Activated naive CD4-positive, alpha-beta T cell treated with anti-CD3 and anti-CD28 coated beads for 36 hours (primary cell): ENCODE measurements around the gene MAGEA12. TPM values are rescaled to one million over a fixed set of nuclear protein-coding genes. Genes with fewer than 3 reads are reported as not detected.
"Not testable (repeated sequence)": the region's sequence is repeated elsewhere in the genome, so short reads cannot be mapped to it uniquely, and the experiment has no call there.

Source experiments
- CTCF ChIA-PET: fragments of 350-600 bp; sonication (Branson Sonifier 250); formaldehyde crosslinking; loops from one replicate; lab custom pipeline; 2021; ENCODE audit warnings: antibody characterized with exemption; lab: Charles Lee
- DNase-seq: peaks from one replicate; pipeline ENCODE4 v3.0.0-alpha.2; 2020
- H3K27ac Mint-ChIP-seq: one replicate; pipeline ENCODE4 v1.8.0; 2021; ENCODE audit warnings: mild to moderate bottlenecking, mixed read lengths
- H3K27me3 Mint-ChIP-seq: one replicate; pipeline ENCODE4 v1.8.0; 2021; ENCODE audit warnings: low read depth, mixed read lengths
- H3K36me3 Mint-ChIP-seq: one replicate; pipeline ENCODE4 v1.8.0; 2021; ENCODE audit warnings: low read depth, mixed read lengths
- H3K4me1 Mint-ChIP-seq: one replicate; pipeline ENCODE4 v1.8.0; 2021; ENCODE audit warnings: low read depth, mixed read lengths
- H3K4me3 Mint-ChIP-seq: one replicate; pipeline ENCODE4 v1.8.0; 2021; ENCODE audit warnings: mild to moderate bottlenecking, moderate library complexity, mixed read lengths
- H3K9me3 Mint-ChIP-seq: one replicate; pipeline ENCODE4 v1.8.0; 2021; ENCODE audit warnings: mixed read lengths
- intact Hi-C: fragments of 100-400 bp; cut with micrococcal nuclease; formaldehyde crosslinking; loops from one replicate; pipeline ENCODE4 v1.15.1; 2023
- total RNA-seq, 2 experiments: library from RNA; stranded (reverse); gene quantifications; one replicate each; pipeline ENCODE4 v1.2.3, GENCODE V29; 2021

MAGEA12 gene
- total RNA-seq = not detected

GRCh38 chrX:152733261-152733975 is at the start of gene MAGEA12, which contains the start of gene CSAG1:
MAGEA12 (plus strand) TSS chrX:152733757; CDS start chrX:152736162, 2,405 bp downstream.
CSAG1 (minus strand) TSS chrX:152733721; CDS start chrX:152732460, 1,261 bp downstream.
- H3K36me3 Mint-ChIP-seq = no peaks in the 10 kb centered on the region
- no peak for DNase-seq
- no peaks in the 10 kb centered on the region for H3K4me1 Mint-ChIP-seq
- no peak within 1 kb of the TSS for H3K27ac Mint-ChIP-seq
- intact Hi-C loops = no loop called here
- H3K9me3 Mint-ChIP-seq = no peaks in the 10 kb centered on the region
- CTCF ChIA-PET = no interaction called here
- no peaks in the 10 kb centered on the region for H3K27me3 Mint-ChIP-seq
- no peak within 1 kb of the TSS for H3K4me3 Mint-ChIP-seq

GRCh38 chrX:152697952-152698931 is 35.3 kb upstream of the MAGEA12 start, which contains the start of gene MAGEA3:
MAGEA3 (plus strand) TSS chrX:152698794; CDS start chrX:152700833, 2,039 bp downstream.
- intact Hi-C loops, DNase-seq, H3K27me3 Mint-ChIP-seq, H3K27ac Mint-ChIP-seq, H3K9me3 Mint-ChIP-seq, H3K36me3 Mint-ChIP-seq, H3K4me1 Mint-ChIP-seq, H3K4me3 Mint-ChIP-seq, CTCF ChIA-PET: not testable (repeated sequence)

- CTCF ChIA-PET, H3K27me3 Mint-ChIP-seq, H3K27ac Mint-ChIP-seq, DNase-seq, H3K9me3 Mint-ChIP-seq, H3K4me1 Mint-ChIP-seq, H3K36me3 Mint-ChIP-seq, H3K4me3 Mint-ChIP-seq, intact Hi-C loops: not testable (repeated sequence)
Measured at GRCh38 chrX:152700390-152700789, 33.2 kb upstream of the MAGEA12 start.

- H3K27ac Mint-ChIP-seq, CTCF ChIA-PET, H3K9me3 Mint-ChIP-seq, H3K4me1 Mint-ChIP-seq, intact Hi-C loops, H3K27me3 Mint-ChIP-seq, H3K36me3 Mint-ChIP-seq, H3K4me3 Mint-ChIP-seq, DNase-seq: not testable (repeated sequence)
Measured at GRCh38 chrX:152706500-152706899, 27.1 kb upstream of the MAGEA12 start.

- CTCF ChIA-PET, H3K4me1 Mint-ChIP-seq, DNase-seq, H3K9me3 Mint-ChIP-seq, H3K27me3 Mint-ChIP-seq, intact Hi-C loops, H3K27ac Mint-ChIP-seq, H3K4me3 Mint-ChIP-seq, H3K36me3 Mint-ChIP-seq: not testable (repeated sequence)
Measured at GRCh38 chrX:152709173-152709572, 24.4 kb upstream of the MAGEA12 start, which contains the start of gene CSAG2. CSAG2 (minus strand) TSS chrX:152709273; CDS start chrX:152709112, 161 bp downstream.

- H3K4me1 Mint-ChIP-seq, H3K4me3 Mint-ChIP-seq, H3K27me3 Mint-ChIP-seq, intact Hi-C loops, CTCF ChIA-PET, H3K9me3 Mint-ChIP-seq, DNase-seq, H3K27ac Mint-ChIP-seq, H3K36me3 Mint-ChIP-seq: not testable (repeated sequence)
Measured at GRCh38 chrX:152713195-152713594, 20.4 kb upstream of the MAGEA12 start.

GRCh38 chrX:152713815-152714787 is 19.5 kb upstream of the MAGEA12 start, which contains the start of gene MAGEA2B:
MAGEA2B (plus strand) TSS chrX:152714628; CDS start chrX:152717107, 2,479 bp downstream.
- not testable (repeated sequence) for H3K4me3 Mint-ChIP-seq, H3K36me3 Mint-ChIP-seq, H3K4me1 Mint-ChIP-seq

GRCh38 chrX:152725409-152725808 is 8.1 kb upstream of the MAGEA12 start:
- intact Hi-C loops = no loop called here
- CTCF ChIA-PET = no interaction called here
- no peaks in the 10 kb centered on the region for H3K4me1 Mint-ChIP-seq
- H3K27me3 Mint-ChIP-seq = no peaks in the 10 kb centered on the region
- H3K36me3 Mint-ChIP-seq = no peaks in the 10 kb centered on the region
- H3K4me3 Mint-ChIP-seq = no peak overlapping the region
- H3K9me3 Mint-ChIP-seq = no peaks in the 10 kb centered on the region
- no peak for DNase-seq
- no peak overlapping the region for H3K27ac Mint-ChIP-seq

More at GRCh38 chrX:152713815-152714787, 19.5 kb upstream of the MAGEA12 start, which contains the start of gene MAGEA2B:
- H3K27ac Mint-ChIP-seq, H3K27me3 Mint-ChIP-seq, DNase-seq, H3K9me3 Mint-ChIP-seq, CTCF ChIA-PET, intact Hi-C loops: not testable (repeated sequence)

GRCh38 chrX:152734143-152734858 is 744 bp downstream of the MAGEA12 start:
- CTCF ChIA-PET, H3K4me3 Mint-ChIP-seq, H3K27ac Mint-ChIP-seq, intact Hi-C loops, H3K27me3 Mint-ChIP-seq, H3K4me1 Mint-ChIP-seq, H3K36me3 Mint-ChIP-seq, H3K9me3 Mint-ChIP-seq, DNase-seq: not testable (repeated sequence)

GRCh38 chrX:152735101-152735500 is 1.5 kb downstream of the MAGEA12 start:
- H3K36me3 Mint-ChIP-seq = no peaks in the 10 kb centered on the region
- CTCF ChIA-PET = no interaction called here
- no peaks in the 10 kb centered on the region for H3K4me1 Mint-ChIP-seq
- no peak for DNase-seq
- no peak overlapping the region for H3K27ac Mint-ChIP-seq
- H3K4me3 Mint-ChIP-seq = no peak overlapping the region
- intact Hi-C loops = no loop called here
- no peaks in the 10 kb centered on the region for H3K27me3 Mint-ChIP-seq
- no peaks in the 10 kb centered on the region for H3K9me3 Mint-ChIP-seq

GRCh38 chrX:152735860-152736511 is 2.4 kb downstream of the MAGEA12 start:
- no peaks in the 10 kb centered on the region for H3K36me3 Mint-ChIP-seq
- H3K27ac Mint-ChIP-seq = no peak overlapping the region
- H3K4me1 Mint-ChIP-seq = no peaks in the 10 kb centered on the region
- DNase-seq = no peak
- H3K4me3 Mint-ChIP-seq = no peak overlapping the region
- CTCF ChIA-PET = no interaction called here
- H3K9me3 Mint-ChIP-seq = no peaks in the 10 kb centered on the region
- no peaks in the 10 kb centered on the region for H3K27me3 Mint-ChIP-seq
- intact Hi-C loops = no loop called here
